HL-60/S4 (cell line): Measurements from ENCODE around the gene ZNF76.
"Not testable (repeated sequence)": the region's sequence is repeated elsewhere in the genome, so short reads cannot be mapped to it uniquely, and the experiment has no call there.

Experiments used
- in situ Hi-C: fragments of 300-500 bp; cut with MboI; formaldehyde crosslinking; loops from 2 replicates; pipeline ENCODE4 v1.14.3; 2022; ENCODE audit warnings: low sequenced_read_pairs

The ZNF76 gene

DNA sequence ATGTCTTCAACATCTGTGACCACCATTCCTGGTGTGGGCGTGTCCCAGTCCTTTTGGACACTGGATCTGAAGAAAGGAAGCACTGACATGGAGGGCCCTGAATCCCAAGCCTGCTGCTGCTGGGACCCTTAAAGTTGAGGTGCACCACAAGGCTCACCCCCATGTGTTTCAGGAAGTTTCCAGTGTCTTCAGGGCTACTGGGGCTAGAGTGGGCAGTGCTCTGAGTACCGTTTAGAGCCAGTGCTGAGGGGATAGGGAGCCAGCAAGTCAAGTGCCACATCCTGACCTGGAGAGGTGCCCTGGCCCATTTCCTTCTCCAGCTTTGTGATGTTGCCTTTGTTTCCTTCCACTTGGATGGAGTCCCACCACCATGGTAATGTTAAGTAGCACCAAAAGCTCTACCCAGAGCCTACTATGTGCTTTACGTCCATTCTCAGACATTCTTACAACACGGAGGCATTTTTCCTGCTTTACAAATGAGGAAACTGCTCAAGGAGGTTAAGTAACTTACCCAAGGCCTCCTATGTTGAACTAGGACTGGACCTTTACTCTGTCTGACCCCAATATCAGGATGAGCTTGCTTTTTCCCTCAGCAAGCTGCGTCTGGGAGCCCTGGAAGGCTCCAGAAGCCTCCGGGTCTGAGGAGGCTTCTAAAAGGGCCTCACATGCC lies 37.5 kb downstream of the ZNF76 start:
- in situ Hi-C loops = loop anchor here (10.0 kb wide), 1 partner anchor 438 kb away; the partner anchor contains the start of gene ARMC12

DNA sequence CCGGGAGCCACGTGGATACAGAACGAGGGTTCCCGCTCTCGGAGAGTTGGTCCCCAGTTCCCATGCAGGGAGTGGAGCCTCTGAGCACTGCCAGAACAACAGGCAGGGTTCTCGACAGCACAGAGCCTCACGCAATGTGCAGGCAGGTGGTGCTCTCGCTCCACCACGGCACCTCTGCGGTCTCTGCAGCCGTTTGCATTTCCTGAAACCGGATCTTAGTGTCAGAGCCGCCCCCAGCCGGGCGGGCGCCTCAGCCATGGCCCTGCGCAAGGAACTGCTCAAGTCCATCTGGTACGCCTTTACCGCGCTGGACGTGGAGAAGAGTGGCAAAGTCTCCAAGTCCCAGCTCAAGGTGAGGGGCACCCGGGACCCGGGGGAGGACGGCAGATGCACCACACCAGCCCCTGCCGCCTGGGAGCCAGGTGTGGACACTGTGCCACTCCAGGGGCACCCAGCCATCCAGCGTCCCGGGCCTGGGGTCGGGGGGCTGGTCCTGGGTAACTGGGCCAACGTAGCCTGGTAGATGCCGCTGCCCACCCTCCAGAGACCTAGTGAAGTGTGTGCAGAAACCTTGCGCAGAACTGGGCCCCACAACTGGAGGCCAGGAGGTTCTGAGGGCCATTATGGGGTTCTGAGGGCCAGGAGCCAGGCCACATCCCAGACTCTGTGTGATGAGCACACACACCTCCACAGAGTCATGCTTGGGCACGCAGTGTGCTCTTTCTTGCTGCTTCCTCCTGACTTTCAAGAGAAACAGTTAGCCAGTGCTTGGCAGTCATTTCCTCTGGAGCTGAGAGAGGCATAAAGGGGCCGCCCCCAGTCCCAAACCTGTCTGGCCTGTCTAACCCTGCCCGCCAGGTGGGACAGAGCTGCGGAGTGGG lies 38.3 kb downstream of the ZNF76 start, which contains the start of gene DEF6:
TSS of gene DEF6 (plus strand) at position 218 of the 881 bp plus-strand sequence. CDS start at position 257, 39 bp downstream.
- in situ Hi-C loops = loop anchor here (10.0 kb wide), 1 partner anchor 437 kb away; the partner anchor contains the start of gene ARMC12

DNA sequence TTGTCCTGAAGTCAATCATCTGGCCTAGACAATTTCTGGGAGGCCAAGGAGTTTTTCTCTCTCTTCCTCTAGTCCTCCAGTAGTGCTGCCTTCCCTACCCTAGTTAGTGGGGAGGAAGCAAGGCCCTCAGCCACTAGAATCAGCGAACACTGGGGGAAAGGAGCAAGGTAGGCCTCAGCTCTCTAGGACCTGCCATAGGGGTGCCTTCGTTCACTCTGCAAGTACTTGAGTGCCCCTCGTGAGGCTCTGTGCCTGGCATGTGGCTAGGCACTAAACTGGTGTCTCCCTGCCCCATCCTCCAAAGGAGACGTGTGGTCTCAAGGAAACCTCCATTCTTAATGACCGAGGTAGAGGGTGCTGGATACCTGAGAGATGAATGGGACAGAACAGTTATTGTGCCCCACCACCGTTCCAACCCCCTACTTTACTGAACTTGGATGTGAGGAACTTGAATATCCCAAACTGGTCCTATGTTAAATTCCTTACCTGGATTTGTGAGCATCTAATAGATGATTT lies 39.1 kb downstream of the ZNF76 start:
- in situ Hi-C loops = loop anchor here (10.0 kb wide), 1 partner anchor 436 kb away; the partner anchor contains the start of gene ARMC12

DNA sequence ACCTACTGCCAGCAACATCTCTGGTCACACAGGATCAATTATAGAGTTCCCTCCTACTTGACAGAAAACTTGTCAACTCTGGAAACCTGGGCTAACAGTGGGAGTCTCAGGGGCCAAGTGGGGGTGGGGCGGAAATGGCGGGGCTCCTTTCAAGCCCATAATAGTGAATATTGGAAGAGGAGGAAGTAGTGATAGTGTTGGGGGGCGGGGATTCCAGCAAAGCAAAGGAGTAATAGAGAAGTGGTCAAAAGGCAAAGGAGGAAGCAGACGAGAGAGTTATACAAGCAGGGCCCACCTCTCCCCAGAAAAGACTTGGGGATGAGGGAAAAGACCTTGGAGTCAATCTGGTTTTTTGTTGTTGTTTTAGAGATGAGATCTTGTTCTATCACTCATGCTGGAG lies 40.1 kb downstream of the ZNF76 start:
- in situ Hi-C loops = loop anchor here (10.0 kb wide), 1 partner anchor 435 kb away; the partner anchor contains the start of gene ARMC12

DNA sequence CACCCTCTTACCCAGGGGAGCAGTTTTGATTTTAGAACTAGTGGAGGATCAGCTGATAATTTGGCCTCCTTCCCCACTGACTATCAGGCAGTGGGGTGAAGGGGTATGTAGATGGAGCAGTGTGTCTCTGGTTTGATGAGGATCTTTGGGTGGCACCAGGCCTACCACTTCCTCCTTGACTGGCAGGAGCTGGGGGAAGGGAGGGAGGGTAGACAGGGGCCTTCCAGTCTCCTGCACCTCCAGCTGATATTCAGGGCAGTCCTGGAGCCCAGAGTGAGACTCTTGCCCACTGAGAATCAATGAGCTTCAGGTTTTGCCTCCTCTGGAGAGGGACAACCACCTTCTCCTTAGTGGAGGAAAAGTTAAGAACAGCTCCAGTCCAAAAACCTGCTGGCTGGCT lies 41.3 kb downstream of the ZNF76 start:
- in situ Hi-C loops = no loop called here

DNA sequence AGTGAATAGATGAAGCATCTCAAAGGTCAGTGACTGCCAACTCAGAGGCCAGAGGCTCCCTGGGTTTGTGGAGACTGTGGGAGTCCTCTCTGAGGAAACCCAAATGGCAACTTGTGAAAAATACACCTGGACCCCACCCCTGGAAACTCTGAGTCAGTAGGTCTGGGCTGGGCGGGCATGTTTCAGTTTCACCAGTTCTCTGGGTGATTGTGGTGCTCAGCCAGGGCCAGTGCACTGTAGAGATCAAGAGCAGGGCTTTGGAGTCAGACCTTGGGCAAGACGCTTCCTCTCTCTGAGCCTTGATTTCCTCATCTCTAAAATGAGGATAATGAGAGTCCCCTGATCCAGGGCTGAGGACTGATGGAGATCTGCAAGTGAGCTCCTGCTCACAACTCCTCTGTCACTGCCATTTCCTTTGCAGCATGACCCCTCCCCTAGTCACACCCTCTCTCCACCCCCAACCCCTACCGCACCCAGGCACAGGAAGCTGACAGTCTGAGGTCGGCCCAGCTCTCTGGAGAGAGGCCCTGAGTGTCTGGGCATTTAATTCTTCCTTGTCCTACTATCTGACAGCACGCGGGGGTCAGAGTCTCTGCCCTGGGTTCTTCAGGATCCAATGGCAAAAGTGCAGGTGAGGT lies 43.2 kb downstream of the ZNF76 start:
- in situ Hi-C loops = no loop called here

DNA sequence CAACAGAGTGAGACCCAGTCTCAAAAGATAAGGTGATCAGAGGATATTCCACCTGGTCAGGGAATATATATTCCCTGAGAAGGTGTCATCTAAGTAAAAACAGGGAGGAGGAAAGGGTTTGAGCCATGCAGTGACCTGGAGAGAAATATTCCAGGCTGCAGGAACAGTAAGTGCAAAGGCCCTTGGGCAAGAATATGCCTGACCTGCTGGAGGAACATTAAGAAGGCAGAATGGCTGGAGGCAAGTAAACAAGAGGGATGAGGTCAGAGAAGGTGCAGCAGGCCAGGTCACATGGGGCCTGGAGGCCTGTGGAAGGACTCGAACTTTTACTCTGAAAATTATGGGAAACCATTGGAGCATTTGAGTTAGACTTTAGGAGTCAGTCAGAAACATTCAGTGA lies 44.8 kb downstream of the ZNF76 start:
- in situ Hi-C loops = no loop called here

DNA sequence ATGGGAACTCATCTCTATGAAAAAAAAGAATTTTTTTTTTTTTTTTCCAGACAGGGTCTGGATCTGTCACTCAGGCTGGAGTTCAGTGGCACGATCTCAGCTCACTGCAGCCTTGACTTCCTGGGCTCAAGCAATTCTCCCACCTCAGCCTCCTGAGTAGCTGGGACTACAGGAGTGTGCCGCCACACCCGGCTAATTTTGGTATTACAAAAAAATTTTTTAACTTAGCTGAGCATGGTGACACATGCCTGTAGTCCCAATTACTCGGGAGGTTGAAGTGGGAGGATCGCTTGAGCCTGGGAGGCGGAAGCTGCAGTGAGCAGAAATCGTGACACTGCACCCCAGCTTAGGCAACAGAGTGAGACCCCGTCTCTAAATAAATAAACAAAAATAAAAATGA lies 45.6 kb downstream of the ZNF76 start:
- in situ Hi-C loops = no loop called here

DNA sequence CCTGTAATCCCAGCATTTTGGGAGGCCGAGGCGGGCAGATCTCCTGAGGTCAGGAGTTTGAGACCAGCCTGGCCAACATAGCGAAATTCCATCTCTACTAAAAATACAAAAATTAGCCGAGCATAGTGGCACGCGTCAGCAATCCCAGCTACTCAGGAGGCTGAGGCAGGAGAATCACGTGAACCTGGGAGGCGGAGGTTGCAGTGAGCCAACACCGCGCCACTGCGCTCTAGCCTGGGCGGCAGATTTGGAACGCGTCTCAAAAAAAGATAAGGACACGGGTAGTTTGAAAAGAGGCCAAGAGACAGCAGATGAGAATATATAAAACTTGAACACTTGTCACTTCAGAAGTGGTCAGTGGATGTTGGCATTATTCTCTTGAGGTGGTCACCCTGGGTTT lies 47.6 kb downstream of the ZNF76 start:
- in situ Hi-C loops = not testable (repeated sequence)

DNA sequence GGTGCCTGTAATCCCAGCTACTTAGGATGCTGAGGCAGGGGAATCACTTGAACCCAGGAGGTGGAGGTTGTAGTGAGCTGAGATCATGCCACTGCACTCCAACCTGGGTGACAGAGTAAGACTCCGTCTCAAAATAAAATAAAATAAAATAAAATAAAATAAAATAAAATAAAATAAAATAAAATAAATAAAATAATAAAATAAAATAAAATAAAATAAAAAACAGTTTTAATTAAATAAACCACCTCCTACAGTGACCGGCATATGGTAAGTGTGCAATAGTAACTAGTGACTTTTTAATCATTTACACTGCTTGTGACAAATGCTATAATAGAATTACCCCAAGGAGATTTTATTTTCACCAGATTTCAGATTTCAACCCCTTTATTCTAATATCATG lies 49.0 kb downstream of the ZNF76 start:
- in situ Hi-C loops = not testable (repeated sequence)

DNA sequence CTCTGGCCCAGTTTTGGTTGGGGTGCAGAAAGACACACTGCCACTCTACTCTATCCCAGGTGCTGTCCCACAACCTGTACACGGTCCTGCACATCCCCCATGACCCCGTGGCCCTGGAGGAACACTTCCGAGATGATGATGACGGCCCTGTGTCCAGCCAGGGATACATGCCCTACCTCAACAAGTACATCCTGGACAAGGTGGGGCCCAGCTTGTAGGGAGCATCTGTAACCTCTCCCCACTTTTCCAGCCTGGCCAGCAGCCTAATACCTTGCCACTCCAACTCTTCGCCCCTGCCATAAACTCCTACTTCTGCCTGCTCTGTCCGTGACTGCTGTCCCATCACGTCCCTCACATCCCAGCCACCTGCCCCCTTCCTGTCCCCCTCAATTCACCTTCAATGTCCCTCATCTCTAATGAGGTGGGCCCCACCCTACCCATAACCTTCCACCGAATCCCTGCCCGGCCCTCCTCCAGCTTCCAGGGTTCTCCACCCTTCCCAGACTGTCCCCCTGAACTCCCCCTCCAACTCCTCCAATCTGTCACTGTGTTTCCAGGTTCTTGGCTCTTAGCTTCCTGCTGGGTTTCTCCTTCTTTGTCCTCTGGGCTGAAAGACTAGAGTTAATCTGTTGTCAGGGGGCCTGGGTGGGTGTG lies 50.2 kb downstream of the ZNF76 start:
- in situ Hi-C loops = no loop called here

DNA sequence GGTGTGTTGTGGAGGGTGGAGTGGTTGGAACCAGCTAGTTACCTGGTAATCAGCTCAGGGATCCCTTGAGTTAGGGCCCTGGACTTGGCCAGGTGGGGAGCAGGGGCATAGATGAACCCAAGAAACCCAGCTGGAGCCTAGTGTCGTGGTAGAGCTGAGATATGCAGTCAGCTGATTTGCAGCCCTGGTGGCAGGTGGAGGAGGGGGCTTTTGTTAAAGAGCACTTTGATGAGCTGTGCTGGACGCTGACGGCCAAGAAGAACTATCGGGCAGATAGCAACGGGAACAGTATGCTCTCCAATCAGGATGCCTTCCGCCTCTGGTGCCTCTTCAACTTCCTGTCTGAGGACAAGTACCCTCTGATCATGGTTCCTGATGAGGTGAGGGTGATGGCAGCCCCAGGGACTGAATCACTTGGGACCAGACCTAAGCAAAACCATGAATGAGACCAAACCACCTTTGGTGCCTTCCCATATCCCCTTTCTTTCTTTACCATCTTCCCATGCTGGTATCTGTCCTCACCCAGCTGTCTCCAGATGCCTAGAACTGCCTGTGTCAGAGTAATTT lies 50.8 kb downstream of the ZNF76 start:
- in situ Hi-C loops = no loop called here

DNA sequence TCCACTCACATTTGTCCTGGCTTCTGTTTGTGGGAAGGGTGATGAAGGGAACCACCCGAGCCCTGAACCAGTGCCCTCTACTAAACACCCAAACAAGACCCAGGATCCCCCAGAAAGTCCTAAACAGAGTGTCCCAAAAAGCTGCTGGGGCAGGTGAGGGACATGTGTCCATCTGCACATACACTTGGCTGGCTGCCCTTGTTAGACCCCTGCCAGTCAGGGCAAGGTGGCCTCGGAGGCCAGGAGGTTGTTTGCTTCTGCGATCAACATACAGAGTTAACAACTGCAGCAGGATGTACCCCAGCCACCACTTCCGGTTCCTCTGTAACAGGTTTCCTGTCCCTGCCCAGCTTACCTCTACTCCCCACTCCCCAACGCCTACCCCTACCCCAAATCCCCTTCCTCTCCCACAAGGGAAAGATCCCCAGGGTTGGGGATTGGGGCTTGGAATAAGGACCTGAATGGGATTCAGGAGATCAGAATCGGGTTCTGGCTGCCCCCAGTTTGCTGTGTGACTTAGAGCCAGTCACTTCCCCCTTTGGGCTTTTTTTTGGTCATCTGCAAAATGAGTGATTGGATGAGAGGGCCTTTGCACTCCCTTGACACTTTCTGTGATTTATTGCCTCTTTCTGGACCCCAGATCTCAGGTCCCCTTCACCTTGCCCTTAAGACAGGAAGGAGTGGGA lies 52.0 kb downstream of the ZNF76 start:
- in situ Hi-C loops = no loop called here

DNA sequence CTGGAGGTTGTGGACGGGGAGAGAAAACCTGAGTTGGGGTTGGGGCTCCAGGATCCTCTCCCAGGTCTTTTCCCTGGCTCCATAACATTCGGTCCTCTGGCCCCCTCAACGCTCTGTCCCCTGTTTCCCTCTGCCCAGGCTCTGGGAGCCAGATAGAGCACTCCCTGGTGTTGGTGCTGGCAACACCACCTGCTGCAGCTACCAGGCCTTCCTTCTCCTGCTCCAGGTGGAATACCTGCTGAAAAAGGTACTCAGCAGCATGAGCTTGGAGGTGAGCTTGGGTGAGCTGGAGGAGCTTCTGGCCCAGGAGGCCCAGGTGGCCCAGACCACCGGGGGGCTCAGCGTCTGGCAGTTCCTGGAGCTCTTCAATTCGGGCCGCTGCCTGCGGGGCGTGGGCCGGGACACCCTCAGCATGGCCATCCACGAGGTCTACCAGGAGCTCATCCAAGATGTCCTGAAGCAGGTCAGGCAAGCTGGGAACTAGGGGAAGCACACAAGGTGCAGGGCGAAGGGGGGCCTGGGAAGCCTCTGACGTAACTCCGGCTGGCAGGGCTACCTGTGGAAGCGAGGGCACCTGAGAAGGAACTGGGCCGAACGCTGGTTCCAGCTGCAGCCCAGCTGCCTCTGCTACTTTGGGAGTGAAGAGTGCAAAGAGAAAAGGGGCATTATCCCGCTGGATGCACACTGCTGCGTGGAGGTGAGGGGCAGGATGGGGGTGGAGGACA lies 52.7 kb downstream of the ZNF76 start:
- in situ Hi-C loops = no loop called here

DNA sequence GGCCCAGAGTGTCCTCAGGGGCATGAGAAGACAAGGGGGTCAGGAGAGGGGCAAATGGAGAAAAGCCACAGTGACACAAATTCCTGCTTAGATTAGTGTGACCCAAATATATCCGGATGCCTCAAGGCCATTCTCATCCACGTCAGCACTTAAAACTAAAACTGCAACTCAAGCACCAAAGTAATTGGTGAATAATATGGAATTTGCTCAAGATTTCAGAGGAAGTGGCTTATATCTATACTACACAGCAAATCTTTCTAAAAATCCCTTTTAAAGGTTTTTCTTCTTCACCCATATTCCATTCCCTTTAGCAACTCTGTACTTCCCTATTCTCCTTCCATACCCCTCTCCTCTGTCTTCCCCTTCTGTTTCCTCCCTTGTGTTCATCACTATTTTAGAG lies 53.3 kb downstream of the ZNF76 start:
- in situ Hi-C loops = no loop called here

DNA sequence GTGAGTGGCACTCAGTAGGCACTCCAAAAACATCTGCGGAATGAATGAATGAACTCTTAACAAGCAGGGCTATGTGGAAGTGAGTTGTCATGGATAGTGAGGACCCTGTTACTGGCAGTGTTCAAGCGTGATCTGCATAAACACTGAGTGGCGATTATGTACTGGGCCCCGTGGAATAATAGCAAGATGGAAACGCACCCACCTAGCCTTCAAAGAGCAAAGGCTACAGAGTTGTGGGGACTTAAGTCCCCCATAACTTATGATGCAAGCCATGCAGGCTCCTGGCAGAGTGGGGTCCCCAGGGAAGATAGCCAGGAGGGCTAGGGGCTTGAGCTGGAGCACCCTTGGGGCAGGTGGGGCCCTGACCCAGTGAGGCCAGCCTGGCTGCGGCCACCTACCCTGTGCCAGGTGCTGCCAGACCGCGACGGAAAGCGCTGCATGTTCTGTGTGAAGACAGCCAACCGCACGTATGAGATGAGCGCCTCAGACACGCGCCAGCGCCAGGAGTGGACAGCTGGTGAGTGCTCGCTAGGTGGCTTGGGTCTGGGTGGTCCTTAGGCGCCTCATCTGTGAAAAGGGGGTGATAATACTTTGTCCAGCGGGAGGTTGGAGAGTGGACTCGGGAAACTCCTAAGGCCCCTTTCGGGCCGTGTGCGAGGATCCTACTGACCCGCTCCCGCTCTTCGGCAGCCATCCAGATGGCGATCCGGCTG lies 58.1 kb downstream of the ZNF76 start:
- in situ Hi-C loops = no loop called here

DNA sequence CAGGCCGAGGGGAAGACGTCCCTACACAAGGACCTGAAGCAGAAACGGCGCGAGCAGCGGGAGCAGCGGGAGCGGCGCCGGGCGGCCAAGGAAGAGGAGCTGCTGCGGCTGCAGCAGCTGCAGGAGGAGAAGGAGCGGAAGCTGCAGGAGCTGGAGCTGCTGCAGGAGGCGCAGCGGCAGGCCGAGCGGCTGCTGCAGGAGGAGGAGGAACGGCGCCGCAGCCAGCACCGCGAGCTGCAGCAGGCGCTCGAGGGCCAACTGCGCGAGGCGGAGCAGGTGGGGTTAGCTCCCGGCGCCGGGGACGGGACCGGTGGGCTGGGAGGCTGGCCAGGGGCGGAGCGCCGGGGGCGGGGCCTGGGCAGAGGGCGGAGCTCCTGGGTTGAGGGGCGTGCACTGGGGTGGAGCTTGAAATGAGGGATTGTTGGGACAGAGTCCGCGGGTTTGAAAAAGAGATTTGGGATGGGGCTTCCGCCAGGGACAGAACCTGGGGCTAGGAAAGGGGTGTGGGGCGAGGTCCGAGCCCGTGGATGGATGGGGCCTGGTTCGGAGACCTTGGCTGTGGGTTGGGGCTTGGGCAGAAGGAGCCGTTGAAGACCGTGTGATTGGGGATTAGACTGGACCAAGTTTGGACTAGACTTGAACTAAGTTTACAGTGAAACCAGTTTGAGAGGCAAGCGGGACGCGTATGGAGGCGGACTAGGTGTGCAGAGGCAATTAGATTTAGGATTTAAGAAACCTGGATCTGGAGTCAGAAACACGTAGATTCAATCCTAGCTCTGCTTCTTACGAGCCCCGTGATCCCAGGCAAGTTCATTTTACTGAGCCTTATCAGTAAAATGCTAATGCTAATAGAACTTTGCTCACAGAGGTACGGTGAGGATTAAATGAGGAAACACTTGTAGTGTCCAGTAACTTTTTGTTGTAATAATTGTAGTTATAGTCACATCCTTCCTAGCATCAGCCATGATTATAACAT lies 58.9 kb downstream of the ZNF76 start:
- in situ Hi-C loops = no loop called here
